Fibroblast of the aortic adventitia (primary cell): Measurements from ENCODE around the gene DDB1. TPM values are rescaled to one million over a fixed set of nuclear protein-coding genes. Genes with fewer than 3 reads are reported as not detected.

Experiments used
- DNase-seq: peaks from one replicate; pipeline ENCODE4 v3.0.0-alpha.2; 2010; ENCODE audit warnings: low read depth
- H3K4me3 ChIP-seq: 2 replicates; pipeline ENCODE4 v1.5.1; 2011; ENCODE audit warnings: low read depth, mild to moderate bottlenecking, control low read depth, low read length, moderate library complexity
- CTCF ChIP-seq: IDR thresholded peaks from 2 replicates; pipeline ENCODE4 v1.5.1; 2011; ENCODE audit warnings: mild to moderate bottlenecking, low read length, control low read depth, inconsistent platforms; ENCODE audit not compliant: insufficient read depth
- total RNA-seq: library from RNA; depleted of rRNA; stranded (reverse); fragments of >200 nt; gene quantifications from 2 replicates; pipeline ENCODE4 v1.2.3, GENCODE V29; 2012; ENCODE audit warnings: low replicate concordance

DDB1 gene
- total RNA-seq, 1 donor, result 290 TPM

- peak; percentile 59 for DNase-seq
- no peak overlapping the region for H3K4me3 ChIP-seq
- no peak for TF ChIP-seq CTCF
These were observed 59.5 kb downstream of the DDB1 start for GRCh38 chr11:61273178-61274078.

- no peak for DNase-seq
- no peak overlapping the region for H3K4me3 ChIP-seq
- TF ChIP-seq CTCF, result no peak
These were observed 60.2 kb downstream of the DDB1 start for GRCh38 chr11:61272731-61273130.

GRCh38 chr11:61270354-61271076 lies 62.4 kb downstream of the DDB1 start:
- DNase-seq, result peak; percentile 57
- TF ChIP-seq CTCF, result no peak
- H3K4me3 ChIP-seq, result no peak overlapping the region

GRCh38 chr11:61268588-61269250 lies 64.2 kb downstream of the DDB1 start:
- no peak for TF ChIP-seq CTCF
- no peak overlapping the region for H3K4me3 ChIP-seq
- DNase-seq, result no peak

- no peak for DNase-seq
- no peak overlapping the region for H3K4me3 ChIP-seq
- no peak for TF ChIP-seq CTCF
These were observed 65.5 kb downstream of the DDB1 start for GRCh38 chr11:61267437-61267841.

- H3K4me3 ChIP-seq, result no peak overlapping the region
- DNase-seq, result peak; percentile 65
- TF ChIP-seq CTCF, result no peak
These were observed 66.3 kb downstream of the DDB1 start for GRCh38 chr11:61266602-61267001.
